HG03064 (cell line): ENCODE data around the gene SPAG6.
"Not testable (repeated sequence)": the region's sequence is repeated elsewhere in the genome, so short reads cannot be mapped to it uniquely, and the experiment has no call there.

Experiments
- ATAC-seq: cut with Tn5 transposase; IDR thresholded peaks from one replicate; pipeline ENCODE4 v1.9.1; 2021; ENCODE audit warnings: low read depth; ENCODE audit not compliant: unreplicated experiment

Gene SPAG6

GRCh38 chr10:22345301-22346095 lies at the start of gene SPAG6:
SPAG6 (plus strand) TSS chr10:22345496; CDS start chr10:22345612, 116 bp downstream.
- ATAC-seq, result no peak

- no peak for ATAC-seq
These were observed 44.1 kb upstream of the SPAG6 start for GRCh38 chr10:22301193-22301592.

- ATAC-seq, result no peak
These were observed 41.8 kb upstream of the SPAG6 start for GRCh38 chr10:22303461-22303860.

- no peak for ATAC-seq
These were observed 39.6 kb upstream of the SPAG6 start for GRCh38 chr10:22305721-22306120.

GRCh38 chr10:22308390-22308789 lies 36.9 kb upstream of the SPAG6 start:
- peak; percentile 88 for ATAC-seq

GRCh38 chr10:22309180-22310000 lies 35.9 kb upstream of the SPAG6 start:
- no peak for ATAC-seq

GRCh38 chr10:22310012-22310411 lies 35.3 kb upstream of the SPAG6 start:
- ATAC-seq, result not testable (repeated sequence)

GRCh38 chr10:22310928-22311327 lies 34.4 kb upstream of the SPAG6 start:
- no peak for ATAC-seq

- ATAC-seq, result no peak
These were observed 30.4 kb upstream of the SPAG6 start for GRCh38 chr10:22314852-22315251.

GRCh38 chr10:22315455-22316285 lies 29.6 kb upstream of the SPAG6 start:
- peak; percentile 13 for ATAC-seq

GRCh38 chr10:22316286-22317075 lies 28.8 kb upstream of the SPAG6 start, which contains the start of gene COMMD3:
COMMD3 (plus strand) TSS chr10:22316388; CDS start chr10:22316418, 30 bp downstream.
- ATAC-seq, result peak; percentile 63

GRCh38 chr10:22317076-22317370 lies 28.3 kb upstream of the SPAG6 start:
- ATAC-seq, result peak; percentile 24

- no peak for ATAC-seq
These were observed 27.3 kb upstream of the SPAG6 start for GRCh38 chr10:22317771-22318565.

GRCh38 chr10:22318772-22319171 lies 26.5 kb upstream of the SPAG6 start:
- no peak for ATAC-seq

- ATAC-seq, result no peak
These were observed 25.7 kb upstream of the SPAG6 start for GRCh38 chr10:22319547-22319979.

- no peak for ATAC-seq
These were observed 25.2 kb upstream of the SPAG6 start for GRCh38 chr10:22319980-22320558.

- ATAC-seq, result no peak
These were observed 24.6 kb upstream of the SPAG6 start, which contains the start of gene BMI1 for GRCh38 chr10:22320591-22321155. BMI1 (plus strand) TSS chr10:22321099; CDS start chr10:22326450, 5,351 bp downstream.

GRCh38 chr10:22321156-22321923 lies 24.0 kb upstream of the SPAG6 start:
- ATAC-seq, result no peak
